ENCODE results near the gene CCT6A. TPM values are rescaled to one million over a fixed set of nuclear protein-coding genes. Genes with fewer than 3 reads are reported as not detected.
A peak's percentile ranks its signal among the peaks of the same experiment; 100 is the strongest.
"Not testable (repeated sequence)": the region's sequence is repeated elsewhere in the genome, so short reads cannot be mapped to it uniquely, and the experiment has no call there.

Gene CCT6A
- total RNA-seq, 2 donors from 2014 or later, result 74.5 to 75.8 TPM

- Histone ChIP-seq H3K27me3 (no peaks in the 10 kb centered on the region), H3K9me3 (no peaks in the 10 kb centered on the region), H3K4me3 (no peak overlapping the region), H3K36me3 (replicated peaks in 1 of 2; ENCODE audit: insufficient read depth in 1 of 2, low read depth in 2 of 2) (peaks cover 11 to 18% of the 10 kb centered on the region in 2 donors), H3K27ac (peak overlapping the region; percentile 68 to 73 (median 71)), H3K4me1 (peaks cover 25% of the 10 kb centered on the region)
- WGBS, 2 donors, result 24 to 32% methylated on average over 4 to 5 of the region's 5 CpGs
- intact Hi-C loops (cut with DNase I), result no loop called here
- TF ChIP-seq POLR2A (IDR thresholded peaks at IDR 0.05), result no peak
- no peak for TF ChIP-seq CTCF (IDR thresholded peaks at IDR 0.05)
- ATAC-seq (peak; percentile 92), DNase-seq (peak; percentile 65 to 81 (median 75))
These were observed 46.1 kb downstream of the CCT6A start for GRCh38 chr7:56097700-56098099.

GRCh38 chr7:56098187-56099008 is 46.8 kb downstream of the CCT6A start:
- intact Hi-C loops (cut with DNase I); H3K4me3 ChIP-seq; DNase-seq; H3K27me3 ChIP-seq; H3K9me3 ChIP-seq; ATAC-seq: not testable (repeated sequence)
- peak overlapping the region in 3 of 4 donors; percentile 68 to 73 (median 73) for H3K27ac ChIP-seq
- peaks cover 12 to 22% of the 10 kb centered on the region in 2 donors for H3K36me3 ChIP-seq (replicated peaks in 1 of 2; ENCODE audit: insufficient read depth in 1 of 2, low read depth in 2 of 2)
- peaks cover 18% of the 10 kb centered on the region for H3K4me1 ChIP-seq
- WGBS, 2 donors, result 83 to 86% methylated on average over 8 of the region's 8 CpGs

- intact Hi-C loops (cut with DNase I), result no loop called here
- DNase-seq (no peak), ATAC-seq (no peak)
- WGBS, 2 donors, result 90 to 96% methylated on average over 3 of the region's 3 CpGs
- no peaks in the 10 kb centered on the region for H3K9me3 ChIP-seq
- H3K4me3 ChIP-seq, result no peak overlapping the region
- peaks cover 15 to 28% of the 10 kb centered on the region in 2 donors for H3K36me3 ChIP-seq (replicated peaks in 1 of 2; ENCODE audit: insufficient read depth in 1 of 2, low read depth in 2 of 2)
- H3K27ac ChIP-seq, result no peak overlapping the region
- peaks cover 18% of the 10 kb centered on the region for H3K4me1 ChIP-seq
- TF ChIP-seq CTCF (IDR thresholded peaks at IDR 0.05) (no peak), POLR2A (IDR thresholded peaks at IDR 0.05) (no peak)
- H3K27me3 ChIP-seq, result no peaks in the 10 kb centered on the region
These were observed 48.1 kb downstream of the CCT6A start for GRCh38 chr7:56099653-56100052.

- H3K9me3 ChIP-seq; intact Hi-C loops (cut with DNase I); H3K4me3 ChIP-seq; H3K27ac ChIP-seq; ATAC-seq; DNase-seq; H3K27me3 ChIP-seq: not testable (repeated sequence)
- Histone ChIP-seq H3K4me1 (peaks cover 15% of the 10 kb centered on the region), H3K36me3 (replicated peaks in 1 of 2; ENCODE audit: insufficient read depth in 1 of 2, low read depth in 2 of 2) (peaks cover 15 to 28% of the 10 kb centered on the region in 2 donors)
- WGBS, 2 donors, result 85 to 89% methylated on average over 6 to 9 of the region's 9 CpGs
These were observed 52.6 kb downstream of the CCT6A start for GRCh38 chr7:56104138-56104537.

- 9 to 11% methylated on average over 6 of the region's 6 CpGs for WGBS, 2 donors
- peak overlapping the region; percentile 60 to 68 for H3K4me3 ChIP-seq
- H3K9me3 ChIP-seq, result no peaks in the 10 kb centered on the region
- no peak for TF ChIP-seq POLR2A (IDR thresholded peaks at IDR 0.05)
- TF ChIP-seq CTCF (IDR thresholded peaks at IDR 0.05), result no peak
- H3K27me3 ChIP-seq, result no peaks in the 10 kb centered on the region
- intact Hi-C loops (cut with DNase I), result no loop called here
- H3K27ac ChIP-seq, result peak overlapping the region; percentile 68 to 97 (median 88)
- ATAC-seq, result peak; percentile 51
- DNase-seq, result peak; percentile 42 to 77 (median 52)
- peaks cover 15 to 26% of the 10 kb centered on the region in 2 donors for H3K36me3 ChIP-seq (replicated peaks in 1 of 2; ENCODE audit: insufficient read depth in 1 of 2, low read depth in 2 of 2)
- peaks cover 15% of the 10 kb centered on the region for H3K4me1 ChIP-seq
These were observed 53.9 kb downstream of the CCT6A start for GRCh38 chr7:56105508-56105907.

All from body of pancreas (tissue), 4 donors.